Neutrophil (primary cell): ENCODE results near the gene TOB1.
"Not testable (repeated sequence)": the region's sequence is repeated elsewhere in the genome, so short reads cannot be mapped to it uniquely, and the experiment has no call there.

ENCODE experiments used
- H3K27ac ChIP-seq: fragments of 200-600 bp; sonication (generic); 2 replicates; pipeline ENCODE4 v1.5.1; 2016; ENCODE audit warnings: mild to moderate bottlenecking, moderate library complexity
- H3K27me3 ChIP-seq: fragments of 200-600 bp; sonication (generic); 2 replicates; pipeline ENCODE4 v1.6.0; 2016; ENCODE audit warnings: mild to moderate bottlenecking
- H3K36me3 ChIP-seq: fragments of 200-600 bp; sonication (generic); 2 replicates; pipeline ENCODE4 v1.5.1; 2017
- H3K4me1 ChIP-seq, 2 experiments: fragments of 200-600 bp in 1 of 2; sonication (generic) in 1 of 2; 1 replicate in 1 of 2; 2 replicates in 1 of 2; pipeline versions ENCODE4 v1.5.1 to v1.6.1; 2013 to 2016; ENCODE audit warnings: low read depth in 1 of 2, low read length in 1 of 2, mild to moderate bottlenecking in 1 of 2, moderate library complexity in 1 of 2; ENCODE audit not compliant: control insufficient read depth in 1 of 2, insufficient read depth in 1 of 2
- H3K4me3 ChIP-seq, 2 experiments: fragments of 200-600 bp in 1 of 2; sonication (generic) in 1 of 2; 1 replicate in 1 of 2; 2 replicates in 1 of 2; pipeline ENCODE4 v1.5.1; 2013 to 2016; ENCODE audit warnings: low read depth in 1 of 2, low read length in 1 of 2, mild to moderate bottlenecking in 1 of 2, moderate library complexity in 1 of 2
- H3K9me3 ChIP-seq: fragments of 200-600 bp; sonication (generic); 2 replicates; pipeline ENCODE4 v1.5.1; 2016
- TF ChIP-seq, protein P1 (sequence below): fragments of 200-600 bp; sonication (generic); IDR thresholded peaks from 2 replicates; pipeline ENCODE4 v1.5.1; 2016; ENCODE audit warnings: antibody characterized with exemption

Gene TOB1

DNA sequence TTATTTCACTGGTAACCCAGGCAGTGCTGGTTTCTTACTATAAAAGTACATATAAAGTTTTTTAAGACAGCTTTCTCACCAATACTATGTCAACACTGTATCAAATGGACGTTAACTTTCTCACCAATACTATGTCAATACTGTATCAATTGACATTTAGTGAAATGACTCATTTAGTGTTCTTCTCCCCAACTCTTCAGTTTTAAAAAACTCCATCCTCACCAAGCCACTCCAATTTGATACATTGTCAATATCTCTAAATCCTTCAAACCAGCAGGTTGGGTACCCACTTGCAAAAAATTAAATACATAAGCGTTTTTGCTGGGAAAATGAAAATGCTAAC lies 4.8 kb downstream of the TOB1 start:
- peaks cover 25 to 28% of the 10 kb centered on the region in 2 experiments for H3K4me1 ChIP-seq
- peaks cover 5% of the 10 kb centered on the region for H3K27me3 ChIP-seq
- no peaks in the 10 kb centered on the region for H3K9me3 ChIP-seq
- TF ChIP-seq, protein P1, sequence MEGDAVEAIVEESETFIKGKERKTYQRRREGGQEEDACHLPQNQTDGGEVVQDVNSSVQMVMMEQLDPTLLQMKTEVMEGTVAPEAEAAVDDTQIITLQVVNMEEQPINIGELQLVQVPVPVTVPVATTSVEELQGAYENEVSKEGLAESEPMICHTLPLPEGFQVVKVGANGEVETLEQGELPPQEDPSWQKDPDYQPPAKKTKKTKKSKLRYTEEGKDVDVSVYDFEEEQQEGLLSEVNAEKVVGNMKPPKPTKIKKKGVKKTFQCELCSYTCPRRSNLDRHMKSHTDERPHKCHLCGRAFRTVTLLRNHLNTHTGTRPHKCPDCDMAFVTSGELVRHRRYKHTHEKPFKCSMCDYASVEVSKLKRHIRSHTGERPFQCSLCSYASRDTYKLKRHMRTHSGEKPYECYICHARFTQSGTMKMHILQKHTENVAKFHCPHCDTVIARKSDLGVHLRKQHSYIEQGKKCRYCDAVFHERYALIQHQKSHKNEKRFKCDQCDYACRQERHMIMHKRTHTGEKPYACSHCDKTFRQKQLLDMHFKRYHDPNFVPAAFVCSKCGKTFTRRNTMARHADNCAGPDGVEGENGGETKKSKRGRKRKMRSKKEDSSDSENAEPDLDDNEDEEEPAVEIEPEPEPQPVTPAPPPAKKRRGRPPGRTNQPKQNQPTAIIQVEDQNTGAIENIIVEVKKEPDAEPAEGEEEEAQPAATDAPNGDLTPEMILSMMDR: no peak
- H3K36me3 ChIP-seq: peaks cover 29% of the 10 kb centered on the region
- no peak overlapping the region for H3K27ac ChIP-seq
- no peak overlapping the region for H3K4me3 ChIP-seq

GRCh38 chr17:50859727-50860126 lies 6.4 kb downstream of the TOB1 start:
- H3K36me3 ChIP-seq: peaks cover 29% of the 10 kb centered on the region
- H3K4me1 ChIP-seq: peaks cover 20 to 27% of the 10 kb centered on the region in 2 experiments
- not testable (repeated sequence) for H3K27ac ChIP-seq, H3K9me3 ChIP-seq, H3K4me3 ChIP-seq
- peaks cover 15% of the 10 kb centered on the region for H3K27me3 ChIP-seq

DNA sequence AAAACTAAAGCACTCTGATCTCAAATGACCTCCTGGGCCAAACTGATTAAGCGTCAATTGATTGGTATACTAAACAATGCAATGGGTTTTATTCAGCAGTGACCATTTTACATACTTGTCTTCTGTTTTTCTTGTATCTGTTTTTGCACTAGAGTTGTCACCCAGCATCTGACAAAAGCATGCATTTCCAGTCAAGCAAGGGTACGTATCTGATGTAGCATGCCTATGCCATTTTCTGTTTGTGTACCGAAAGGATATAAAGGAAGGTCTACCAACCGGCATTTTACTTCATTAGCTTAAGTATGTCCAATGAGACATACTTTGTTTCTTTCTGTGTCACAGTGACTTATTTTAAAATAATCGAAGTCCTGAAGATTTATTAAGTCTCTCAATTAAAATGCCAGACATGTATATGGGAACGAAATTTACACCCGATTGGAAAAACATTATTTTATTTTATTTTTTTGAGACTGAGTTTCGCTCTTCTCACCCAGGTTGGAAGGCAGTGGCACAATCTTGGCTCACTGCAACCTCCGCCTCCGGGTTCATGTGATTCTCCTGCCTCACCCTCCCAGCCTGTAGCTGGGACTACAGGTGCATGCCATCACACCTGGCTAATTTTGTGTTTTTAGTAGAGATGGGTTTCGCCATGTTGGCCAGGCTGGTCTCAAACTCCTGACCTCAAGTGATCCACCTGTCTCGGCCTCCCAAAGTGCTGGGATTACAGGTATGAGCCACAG lies 7.5 kb downstream of the TOB1 start:
- H3K36me3 ChIP-seq: peaks cover 28% of the 10 kb centered on the region
- peaks cover 25% of the 10 kb centered on the region for H3K27me3 ChIP-seq
- H3K4me3 ChIP-seq: no peak overlapping the region
- TF ChIP-seq, protein P1: no peak
- peaks cover 10 to 20% of the 10 kb centered on the region in 2 experiments for H3K4me1 ChIP-seq
- no peaks in the 10 kb centered on the region for H3K9me3 ChIP-seq
- no peak overlapping the region for H3K27ac ChIP-seq

GRCh38 chr17:50856431-50856830 lies 9.7 kb downstream of the TOB1 start:
- no peak overlapping the region for H3K4me3 ChIP-seq
- no peaks in the 10 kb centered on the region for H3K9me3 ChIP-seq
- peaks cover 12 to 18% of the 10 kb centered on the region in 2 experiments for H3K4me1 ChIP-seq
- H3K36me3 ChIP-seq: peaks cover 5% of the 10 kb centered on the region
- peaks cover 36% of the 10 kb centered on the region for H3K27me3 ChIP-seq
- H3K27ac ChIP-seq: no peak overlapping the region
- TF ChIP-seq, protein P1: no peak

DNA sequence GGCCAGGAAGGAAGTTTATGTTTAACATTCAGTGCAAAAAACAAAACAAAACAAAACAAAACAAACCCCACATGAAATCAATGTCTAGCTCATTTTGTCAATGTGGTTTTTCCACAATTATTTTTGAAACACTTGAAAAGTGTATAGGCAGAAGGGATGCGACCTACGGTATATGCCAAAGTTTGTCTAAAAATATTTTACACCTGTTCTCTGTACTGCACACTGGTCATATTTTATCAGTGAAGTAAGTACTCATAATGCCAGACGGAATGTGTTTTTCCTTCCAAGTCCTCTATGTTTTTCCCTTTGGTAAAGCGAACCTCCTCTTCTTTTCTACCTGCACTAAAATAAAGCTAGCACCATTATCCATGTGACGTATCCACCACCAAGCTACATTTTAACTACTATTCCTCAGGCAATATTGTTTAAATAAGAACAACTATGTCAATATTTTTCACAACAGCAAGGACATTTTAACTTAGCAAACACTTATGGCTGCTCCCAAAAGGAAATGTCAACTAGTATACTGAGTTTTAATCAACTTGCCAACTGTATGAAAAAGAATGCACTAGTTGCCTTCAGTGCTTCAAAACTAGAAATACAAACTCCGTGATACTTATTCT lies 10.3 kb downstream of the TOB1 start:
- Histone ChIP-seq H3K9me3 (no peaks in the 10 kb centered on the region), H3K27ac (no peak overlapping the region), H3K4me1 (peaks cover 13 to 18% of the 10 kb centered on the region in 2 experiments), H3K4me3 (no peak overlapping the region), H3K36me3 (no peaks in the 10 kb centered on the region), H3K27me3 (peaks cover 36% of the 10 kb centered on the region)
- TF ChIP-seq, protein P1: no peak

- TF ChIP-seq, protein P1: no peak
- Histone ChIP-seq H3K27me3 (peaks cover 36% of the 10 kb centered on the region), H3K9me3 (peaks cover 3% of the 10 kb centered on the region), H3K36me3 (no peaks in the 10 kb centered on the region), H3K4me1 (peaks cover 13 to 18% of the 10 kb centered on the region in 2 experiments), H3K4me3 (no peak overlapping the region), H3K27ac (no peak overlapping the region)
Observed at GRCh38 chr17:50853781-50854180, 12.4 kb downstream of the TOB1 start.
